ENCODE data around the gene RALY.

DNA sequence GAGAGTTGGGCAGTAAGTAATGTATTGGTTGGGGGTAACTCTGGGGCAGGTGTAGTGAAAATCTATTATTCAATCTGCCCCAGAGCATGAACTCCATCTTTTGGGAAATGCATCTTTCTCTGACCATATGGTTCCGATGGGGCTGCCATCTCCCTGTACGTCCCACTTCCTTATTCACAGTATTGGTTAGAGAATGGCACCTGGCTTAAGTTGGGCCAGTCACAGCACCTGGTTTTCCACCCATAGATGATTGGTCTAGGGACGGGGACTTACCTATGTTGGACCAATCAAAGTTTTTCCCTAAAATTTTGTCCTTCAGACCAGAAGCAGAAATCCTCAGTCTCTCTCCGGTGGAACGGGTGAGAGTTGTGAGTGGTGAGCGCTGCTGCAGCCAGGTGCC is 2.2 kb upstream of the RALY start:
- TF ChIP-seq POLR2A (IDR thresholded peaks at IDR 0.05), result no peak
- TF ChIP-seq, protein P1, sequence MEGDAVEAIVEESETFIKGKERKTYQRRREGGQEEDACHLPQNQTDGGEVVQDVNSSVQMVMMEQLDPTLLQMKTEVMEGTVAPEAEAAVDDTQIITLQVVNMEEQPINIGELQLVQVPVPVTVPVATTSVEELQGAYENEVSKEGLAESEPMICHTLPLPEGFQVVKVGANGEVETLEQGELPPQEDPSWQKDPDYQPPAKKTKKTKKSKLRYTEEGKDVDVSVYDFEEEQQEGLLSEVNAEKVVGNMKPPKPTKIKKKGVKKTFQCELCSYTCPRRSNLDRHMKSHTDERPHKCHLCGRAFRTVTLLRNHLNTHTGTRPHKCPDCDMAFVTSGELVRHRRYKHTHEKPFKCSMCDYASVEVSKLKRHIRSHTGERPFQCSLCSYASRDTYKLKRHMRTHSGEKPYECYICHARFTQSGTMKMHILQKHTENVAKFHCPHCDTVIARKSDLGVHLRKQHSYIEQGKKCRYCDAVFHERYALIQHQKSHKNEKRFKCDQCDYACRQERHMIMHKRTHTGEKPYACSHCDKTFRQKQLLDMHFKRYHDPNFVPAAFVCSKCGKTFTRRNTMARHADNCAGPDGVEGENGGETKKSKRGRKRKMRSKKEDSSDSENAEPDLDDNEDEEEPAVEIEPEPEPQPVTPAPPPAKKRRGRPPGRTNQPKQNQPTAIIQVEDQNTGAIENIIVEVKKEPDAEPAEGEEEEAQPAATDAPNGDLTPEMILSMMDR (IDR thresholded peaks at IDR 0.05), result no peak

Measured in ovary (tissue), 3 donors.